ENCODE results near the gene PPP1R2.

GRCh38 chr3:195571361-195571760 is 28.2 kb upstream of the PPP1R2 start:
- TF ChIP-seq CTCF (IDR thresholded peaks at IDR 0.05; ENCODE audit: low read depth, low read length, poor library complexity, severe bottlenecking) (no peak), EZH2phosphoT487 (IDR thresholded peaks at IDR 0.05; ENCODE audit: borderline replicate concordance, low read length) (no peak)
